CD4-positive, alpha-beta T cell treated with Interleukin-1 beta for 1 hour (primary cell): ENCODE results near the gene MLYCD.
A peak's percentile ranks its signal among the peaks of the same experiment; 100 is the strongest.
"Not testable (repeated sequence)": the region's sequence is repeated elsewhere in the genome, so short reads cannot be mapped to it uniquely, and the experiment has no call there.

Experiments used
- DNase-seq, 2 donors: peaks; one replicate each; pipeline ENCODE4 v3.0.0-alpha.2; 2020 to 2022

Gene MLYCD

GRCh38 chr16:83928341-83929055, 29.6 kb downstream of the MLYCD start:
- no peak for DNase-seq

GRCh38 chr16:83929811-83930555, 31.1 kb downstream of the MLYCD start:
- no peak for DNase-seq

- no peak for DNase-seq
Observed at GRCh38 chr16:83930730-83931500, 32.0 kb downstream of the MLYCD start.

GRCh38 chr16:83931556-83931955, 32.6 kb downstream of the MLYCD start:
- DNase-seq = no peak

- DNase-seq = no peak
Observed at GRCh38 chr16:83932304-83932703, 33.4 kb downstream of the MLYCD start.

GRCh38 chr16:83932955-83933673, 34.2 kb downstream of the MLYCD start:
- DNase-seq = no peak

GRCh38 chr16:83933885-83934683, 35.2 kb downstream of the MLYCD start:
- no peak for DNase-seq

GRCh38 chr16:83934684-83934977, 35.7 kb downstream of the MLYCD start:
- DNase-seq = no peak

- DNase-seq = no peak
Observed at GRCh38 chr16:83935005-83935857, 36.3 kb downstream of the MLYCD start.

- no peak for DNase-seq
Observed at GRCh38 chr16:83935858-83936255, 36.9 kb downstream of the MLYCD start.

GRCh38 chr16:83936581-83937165, 37.8 kb downstream of the MLYCD start:
- no peak for DNase-seq

- DNase-seq = no peak
Observed at GRCh38 chr16:83937267-83937666, 38.4 kb downstream of the MLYCD start.

- no peak for DNase-seq
Observed at GRCh38 chr16:83937922-83938885, 39.3 kb downstream of the MLYCD start.

- DNase-seq = peak in 1 of 2 donors; percentile 35
Observed at GRCh38 chr16:83939266-83939855, 40.4 kb downstream of the MLYCD start.

- no peak for DNase-seq
Observed at GRCh38 chr16:83940119-83940518, 41.2 kb downstream of the MLYCD start.

- DNase-seq = no peak
Observed at GRCh38 chr16:83940630-83941378, 41.9 kb downstream of the MLYCD start.

- not testable (repeated sequence) for DNase-seq
Observed at GRCh38 chr16:83941546-83941945, 42.6 kb downstream of the MLYCD start.

GRCh38 chr16:83942074-83942473, 43.2 kb downstream of the MLYCD start:
- no peak for DNase-seq
